HG03159 (cell line): Measurements from ENCODE around the gene ZNF691.
"Not testable (repeated sequence)": the region's sequence is repeated elsewhere in the genome, so short reads cannot be mapped to it uniquely, and the experiment has no call there.

Experiments
- ATAC-seq: cut with Tn5 transposase; IDR thresholded peaks from one replicate; pipeline ENCODE4 v1.9.1; 2021; ENCODE audit warnings: mild to moderate bottlenecking, moderate library complexity; ENCODE audit not compliant: unreplicated experiment

ZNF691 gene

GRCh38 chr1:42846257-42847110, at the start of gene ZNF691:
Gene ZNF691, plus strand, starts transcription at chr1:42846613. Its CDS starts 3,046 bp downstream, at chr1:42849659.
- ATAC-seq = peak; percentile 93

- no peak for ATAC-seq
These were observed 49.0 kb upstream of the ZNF691 start for GRCh38 chr1:42797414-42797813.

- no peak for ATAC-seq
These were observed 48.4 kb upstream of the ZNF691 start for GRCh38 chr1:42797979-42798378.

GRCh38 chr1:42801832-42802473, 44.5 kb upstream of the ZNF691 start:
- ATAC-seq = no peak

- no peak for ATAC-seq
These were observed 40.2 kb upstream of the ZNF691 start for GRCh38 chr1:42806171-42806570.

- ATAC-seq = no peak
These were observed 39.8 kb upstream of the ZNF691 start for GRCh38 chr1:42806593-42806992.

- ATAC-seq = no peak
These were observed 39.3 kb upstream of the ZNF691 start for GRCh38 chr1:42807056-42807668.

- not testable (repeated sequence) for ATAC-seq
These were observed 31.6 kb upstream of the ZNF691 start for GRCh38 chr1:42814815-42815214.

GRCh38 chr1:42815941-42816584, 30.4 kb upstream of the ZNF691 start:
- ATAC-seq = no peak

- peak; percentile 86 for ATAC-seq
These were observed 29.6 kb upstream of the ZNF691 start, which contains the start of the genes ERMAP and SVBP for GRCh38 chr1:42816585-42817439. Gene ERMAP, plus strand, starts transcription at chr1:42817122. Its CDS starts 13,327 bp downstream, at chr1:42830449. Gene SVBP, minus strand, starts transcription at chr1:42817397. Its CDS starts 853 bp downstream, at chr1:42816544.

- ATAC-seq = no peak
These were observed 29.0 kb upstream of the ZNF691 start for GRCh38 chr1:42817440-42817767.

- no peak for ATAC-seq
These were observed 28.4 kb upstream of the ZNF691 start for GRCh38 chr1:42817976-42818375.

- ATAC-seq = no peak
These were observed 25.6 kb upstream of the ZNF691 start for GRCh38 chr1:42820813-42821212.

GRCh38 chr1:42821690-42822089, 24.7 kb upstream of the ZNF691 start:
- ATAC-seq = no peak

GRCh38 chr1:42822800-42823392, 23.5 kb upstream of the ZNF691 start:
- ATAC-seq = no peak

- no peak for ATAC-seq
These were observed 21.9 kb upstream of the ZNF691 start for GRCh38 chr1:42824481-42825035.

GRCh38 chr1:42825036-42825851, 21.2 kb upstream of the ZNF691 start:
- ATAC-seq = no peak

GRCh38 chr1:42830631-42831030, 15.8 kb upstream of the ZNF691 start:
- no peak for ATAC-seq

GRCh38 chr1:42831273-42831672, 15.1 kb upstream of the ZNF691 start:
- ATAC-seq = no peak
